Natural killer cell (primary cell): Measurements from ENCODE around the gene SLC9A1. TPM values are rescaled to one million over a fixed set of nuclear protein-coding genes. Genes with fewer than 3 reads are reported as not detected.

ENCODE experiments used
- ATAC-seq, 3 donors: fragments of 150-1000 bp in 2 of 3; fragments of 200-7000 bp in 1 of 3; cut with Tn5 transposase; 1 replicate in 1 of 3; 2 replicates in 2 of 3; pipeline ENCODE4 v1.10.0; 2021; ENCODE audit warnings: mild to moderate bottlenecking in 2 of 3, moderate library complexity in 2 of 3
- DNase-seq, 2 donors: peaks; one replicate each; pipeline versions ENCODE4 v3.0.0 to v3.0.0-alpha.2; 2013 to 2021; ENCODE audit warnings: mixed read lengths in 1 of 2
- H3K27ac ChIP-seq: one replicate; pipeline ENCODE4 v1.5.1; 2013; ENCODE audit warnings: mild to moderate bottlenecking, low read length
- H3K27me3 ChIP-seq: one replicate; pipeline ENCODE4 v1.6.1; 2013; ENCODE audit warnings: low read length; ENCODE audit not compliant: control insufficient read depth, insufficient read depth
- H3K36me3 ChIP-seq: one replicate; pipeline ENCODE4 v1.6.1; 2013; ENCODE audit warnings: low read length; ENCODE audit not compliant: control insufficient read depth, insufficient read depth
- H3K4me1 ChIP-seq: one replicate; pipeline ENCODE4 v1.6.1; 2013; ENCODE audit warnings: low read length; ENCODE audit not compliant: control insufficient read depth, insufficient read depth
- H3K4me3 ChIP-seq: one replicate; pipeline ENCODE4 v1.5.1; 2013; ENCODE audit warnings: low read length
- H3K9me3 ChIP-seq: one replicate; pipeline ENCODE4 v1.6.1; 2013; ENCODE audit warnings: low read length; ENCODE audit not compliant: control insufficient read depth, insufficient read depth
- H3K27ac Mint-ChIP-seq, 2 donors: one replicate each; pipeline ENCODE4 v1.8.0; 2022; ENCODE audit warnings: mild to moderate bottlenecking in 2 of 2, mixed read lengths in 2 of 2, moderate library complexity in 1 of 2
- H3K27me3 Mint-ChIP-seq, 2 donors: one replicate each; pipeline ENCODE4 v1.8.0; 2022; ENCODE audit warnings: low read depth in 2 of 2, mixed read lengths in 2 of 2
- H3K36me3 Mint-ChIP-seq: one replicate; pipeline ENCODE4 v1.8.0; 2022; ENCODE audit warnings: mixed read lengths
- H3K4me1 Mint-ChIP-seq, 2 donors: one replicate each; pipeline ENCODE4 v1.8.0; 2022; ENCODE audit warnings: mixed read lengths in 2 of 2
- H3K4me3 Mint-ChIP-seq: one replicate; pipeline ENCODE4 v1.8.0; 2022; ENCODE audit warnings: mild to moderate bottlenecking, moderate library complexity, mixed read lengths
- H3K9me3 Mint-ChIP-seq, 2 donors: one replicate each; pipeline ENCODE4 v1.8.0; 2022; ENCODE audit warnings: mixed read lengths in 2 of 2
- WGBS: methylation state at CpG from one replicate; pipeline ENCODE4 v1.1.7; 2013; ENCODE audit warnings: missing lambda C conversion rate; ENCODE audit not compliant: insufficient coverage; 5-methylcytosine and 5-hydroxymethylcytosine counted together
- intact Hi-C: fragments of 100-400 bp; cut with micrococcal nuclease; formaldehyde crosslinking; loops from one replicate; pipeline ENCODE4 v1.14.2; 2022
- total RNA-seq, 4 donors: library from RNA; stranded (reverse); fragments of 120-200 nt in 1 of 4; gene quantifications; one replicate each; pipeline versions ENCODE4 v1.2.3 to v1.2.4, GENCODE V29; 2013 to 2022
- TF ChIP-seq, protein P1 (sequence below): fragments of 200-600 bp; IDR thresholded peaks from one replicate; pipeline ENCODE4 v1.8.0; 2022; ENCODE audit warnings: antibody characterized with exemption

SLC9A1 gene
- total RNA-seq, 3 donors from 2014 or later (not counting 1 experiment from before 2014, with no cell fraction given): 26.5 to 37.4 (median 29.4) TPM

DNA sequence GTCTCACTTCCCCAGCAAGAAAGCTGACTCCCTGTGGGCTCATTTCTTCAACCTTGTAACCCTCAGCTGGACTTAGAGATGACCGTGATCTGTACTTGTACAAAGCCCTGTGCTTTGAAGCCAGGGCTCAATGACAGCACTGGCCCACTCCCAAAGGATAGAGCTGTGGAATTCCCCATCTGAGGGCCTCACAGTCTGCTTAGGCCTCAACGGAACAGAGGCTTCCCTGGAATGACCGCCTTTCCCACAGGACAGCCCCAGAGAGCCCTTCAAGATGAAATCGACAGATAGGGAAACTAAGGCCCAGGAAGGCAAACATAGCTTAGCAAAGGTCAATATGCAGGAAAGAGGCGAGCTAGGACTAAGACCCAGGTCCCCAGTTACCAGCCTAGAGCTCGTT lies 11.5 kb downstream of the SLC9A1 start:
- Mint-ChIP-seq H3K27ac (peak overlapping the region in 1 of 2 donors; percentile 2), H3K9me3 (no peaks in the 10 kb centered on the region), H3K4me1 (peaks cover 21 to 30% of the 10 kb centered on the region in 2 donors), H3K27me3 (no peaks in the 10 kb centered on the region), H3K36me3 (no peaks in the 10 kb centered on the region), H3K4me3 (no peak overlapping the region)
- no peak for DNase-seq
- TF ChIP-seq, protein P1, sequence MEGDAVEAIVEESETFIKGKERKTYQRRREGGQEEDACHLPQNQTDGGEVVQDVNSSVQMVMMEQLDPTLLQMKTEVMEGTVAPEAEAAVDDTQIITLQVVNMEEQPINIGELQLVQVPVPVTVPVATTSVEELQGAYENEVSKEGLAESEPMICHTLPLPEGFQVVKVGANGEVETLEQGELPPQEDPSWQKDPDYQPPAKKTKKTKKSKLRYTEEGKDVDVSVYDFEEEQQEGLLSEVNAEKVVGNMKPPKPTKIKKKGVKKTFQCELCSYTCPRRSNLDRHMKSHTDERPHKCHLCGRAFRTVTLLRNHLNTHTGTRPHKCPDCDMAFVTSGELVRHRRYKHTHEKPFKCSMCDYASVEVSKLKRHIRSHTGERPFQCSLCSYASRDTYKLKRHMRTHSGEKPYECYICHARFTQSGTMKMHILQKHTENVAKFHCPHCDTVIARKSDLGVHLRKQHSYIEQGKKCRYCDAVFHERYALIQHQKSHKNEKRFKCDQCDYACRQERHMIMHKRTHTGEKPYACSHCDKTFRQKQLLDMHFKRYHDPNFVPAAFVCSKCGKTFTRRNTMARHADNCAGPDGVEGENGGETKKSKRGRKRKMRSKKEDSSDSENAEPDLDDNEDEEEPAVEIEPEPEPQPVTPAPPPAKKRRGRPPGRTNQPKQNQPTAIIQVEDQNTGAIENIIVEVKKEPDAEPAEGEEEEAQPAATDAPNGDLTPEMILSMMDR: no peak
- no peaks in the 10 kb centered on the region for H3K36me3 ChIP-seq
- WGBS: 93% methylated on average over 6 of the region's 6 CpGs
- intact Hi-C loops: no loop called here
- H3K4me1 ChIP-seq: no peaks in the 10 kb centered on the region
- no peak overlapping the region for H3K4me3 ChIP-seq
- no peak overlapping the region for H3K27ac ChIP-seq
- H3K27me3 ChIP-seq: no peaks in the 10 kb centered on the region
- H3K9me3 ChIP-seq: no peaks in the 10 kb centered on the region
- no peak for ATAC-seq

DNA sequence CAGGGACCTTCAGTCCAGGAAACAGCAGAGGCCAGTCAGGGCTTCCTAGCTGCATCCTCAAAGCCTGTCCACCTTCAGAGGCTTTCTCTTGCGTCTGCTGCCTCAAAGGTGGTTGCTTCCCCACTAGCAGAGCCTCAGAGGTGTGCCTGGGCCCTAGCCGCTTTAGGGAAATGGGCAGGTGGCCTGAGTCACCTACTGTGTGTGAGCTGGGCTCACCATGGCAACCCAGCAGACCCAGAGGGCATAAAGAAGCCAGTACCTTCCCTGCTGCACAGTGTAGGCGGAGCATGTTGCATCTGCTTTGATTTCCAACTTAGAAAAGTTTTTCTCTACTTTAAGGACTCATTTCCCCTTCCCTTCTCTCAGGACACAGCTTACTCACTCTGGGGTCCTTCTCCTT lies 12.5 kb downstream of the SLC9A1 start:
- ATAC-seq (no peak), DNase-seq (peak in 1 of 2 donors; percentile 34)
- Histone ChIP-seq H3K4me1 (peaks cover 8% of the 10 kb centered on the region), H3K27ac (no peak overlapping the region), H3K36me3 (no peaks in the 10 kb centered on the region), H3K9me3 (no peaks in the 10 kb centered on the region), H3K27me3 (no peaks in the 10 kb centered on the region), H3K4me3 (no peak overlapping the region)
- TF ChIP-seq, protein P1: no peak
- 90% methylated on average over 3 of the region's 3 CpGs for WGBS
- Mint-ChIP-seq H3K27ac (peak overlapping the region in 1 of 2 donors; percentile 18), H3K4me1 (peaks cover 26 to 35% of the 10 kb centered on the region in 2 donors), H3K4me3 (no peak overlapping the region), H3K36me3 (no peaks in the 10 kb centered on the region), H3K27me3 (no peaks in the 10 kb centered on the region), H3K9me3 (no peaks in the 10 kb centered on the region)
- intact Hi-C loops: no loop called here

DNA sequence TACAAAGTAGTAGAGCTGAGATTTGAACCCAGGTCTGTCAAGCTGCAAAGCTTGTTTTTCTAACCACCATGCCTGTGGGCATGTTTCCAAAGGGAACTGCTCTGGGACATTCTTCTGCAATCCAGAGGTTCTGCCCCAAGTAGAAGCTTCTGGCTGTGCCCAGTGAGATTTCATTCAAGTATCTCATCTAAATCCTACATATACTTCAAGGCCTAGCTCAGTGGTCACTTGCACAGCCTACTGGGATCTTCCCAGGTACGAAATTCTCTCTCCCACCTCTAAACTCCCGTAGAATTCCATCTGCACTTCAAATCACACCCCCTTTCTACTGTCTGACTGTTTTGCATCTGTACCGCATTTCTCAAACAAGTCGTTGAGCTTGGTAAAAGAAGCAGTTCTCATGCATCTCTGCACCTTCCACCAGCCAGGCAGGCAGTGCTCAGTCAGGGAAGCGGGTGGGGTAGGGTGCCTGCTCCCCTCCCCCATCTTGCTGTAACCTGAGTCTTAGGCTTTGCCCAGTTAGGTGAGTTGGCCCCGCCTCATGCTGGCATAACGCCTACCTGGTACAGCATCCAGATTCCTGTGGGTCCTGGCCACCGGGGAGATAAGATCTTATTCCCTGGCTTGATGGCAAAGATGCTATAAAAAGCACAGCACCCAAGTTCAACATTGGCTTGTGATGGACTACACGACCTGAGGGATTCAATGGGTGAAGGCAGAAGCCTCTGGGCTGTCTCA lies 13.5 kb downstream of the SLC9A1 start:
- Histone ChIP-seq H3K9me3 (no peaks in the 10 kb centered on the region), H3K27ac (no peak overlapping the region), H3K4me3 (no peak overlapping the region), H3K27me3 (no peaks in the 10 kb centered on the region), H3K36me3 (no peaks in the 10 kb centered on the region), H3K4me1 (peaks cover 18% of the 10 kb centered on the region)
- DNase-seq (no peak), ATAC-seq (no peak)
- TF ChIP-seq, protein P1: no peak
- Mint-ChIP-seq H3K27me3 (no peaks in the 10 kb centered on the region), H3K27ac (no peak overlapping the region), H3K4me1 (peaks cover 37 to 45% of the 10 kb centered on the region in 2 donors), H3K36me3 (no peaks in the 10 kb centered on the region), H3K4me3 (no peak overlapping the region), H3K9me3 (no peaks in the 10 kb centered on the region)
- intact Hi-C loops: no loop called here
- WGBS: 95% methylated on average over 9 of the region's 9 CpGs

DNA sequence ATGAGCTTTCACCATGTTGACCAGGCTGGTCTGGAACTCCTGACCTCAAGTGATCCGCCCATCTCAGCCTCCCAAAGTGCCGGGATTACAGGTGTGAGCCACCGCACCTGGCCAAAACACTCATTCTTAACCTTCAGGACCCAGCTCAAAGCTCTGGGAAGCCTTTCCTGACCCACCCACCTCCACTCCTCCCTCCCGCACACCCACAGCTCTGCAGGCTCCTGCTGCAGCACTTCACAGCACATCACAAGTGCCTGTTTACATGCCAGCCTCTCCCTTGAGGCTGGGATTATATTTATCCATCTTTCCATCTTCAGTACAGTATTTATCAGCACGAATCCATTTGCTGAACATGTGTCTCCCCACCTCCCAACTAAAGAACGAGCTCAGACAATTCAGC lies 14.9 kb downstream of the SLC9A1 start:
- H3K36me3 Mint-ChIP-seq: no peaks in the 10 kb centered on the region
- intact Hi-C loops: no loop called here
- 92% methylated on average over 6 of the region's 6 CpGs for WGBS
- no peaks in the 10 kb centered on the region for H3K9me3 ChIP-seq
- TF ChIP-seq, protein P1: no peak
- no peak overlapping the region for H3K4me3 ChIP-seq
- DNase-seq (no peak), ATAC-seq (no peak)
- H3K9me3 Mint-ChIP-seq: no peaks in the 10 kb centered on the region
- H3K27ac Mint-ChIP-seq: peak overlapping the region; percentile 81 to 99
- H3K4me1 Mint-ChIP-seq: peaks cover 47 to 56% of the 10 kb centered on the region in 2 donors
- H3K4me1 ChIP-seq: peaks cover 26% of the 10 kb centered on the region
- H3K4me3 Mint-ChIP-seq: no peak overlapping the region
- H3K27me3 Mint-ChIP-seq: no peaks in the 10 kb centered on the region
- no peaks in the 10 kb centered on the region for H3K36me3 ChIP-seq
- no peak overlapping the region for H3K27ac ChIP-seq
- no peaks in the 10 kb centered on the region for H3K27me3 ChIP-seq
